ENCODE measurements around the gene OPHN1.

GRCh38 chrX:68190799-68191198 is 242.5 kb downstream of the OPHN1 start:
- TF ChIP-seq, protein P1, sequence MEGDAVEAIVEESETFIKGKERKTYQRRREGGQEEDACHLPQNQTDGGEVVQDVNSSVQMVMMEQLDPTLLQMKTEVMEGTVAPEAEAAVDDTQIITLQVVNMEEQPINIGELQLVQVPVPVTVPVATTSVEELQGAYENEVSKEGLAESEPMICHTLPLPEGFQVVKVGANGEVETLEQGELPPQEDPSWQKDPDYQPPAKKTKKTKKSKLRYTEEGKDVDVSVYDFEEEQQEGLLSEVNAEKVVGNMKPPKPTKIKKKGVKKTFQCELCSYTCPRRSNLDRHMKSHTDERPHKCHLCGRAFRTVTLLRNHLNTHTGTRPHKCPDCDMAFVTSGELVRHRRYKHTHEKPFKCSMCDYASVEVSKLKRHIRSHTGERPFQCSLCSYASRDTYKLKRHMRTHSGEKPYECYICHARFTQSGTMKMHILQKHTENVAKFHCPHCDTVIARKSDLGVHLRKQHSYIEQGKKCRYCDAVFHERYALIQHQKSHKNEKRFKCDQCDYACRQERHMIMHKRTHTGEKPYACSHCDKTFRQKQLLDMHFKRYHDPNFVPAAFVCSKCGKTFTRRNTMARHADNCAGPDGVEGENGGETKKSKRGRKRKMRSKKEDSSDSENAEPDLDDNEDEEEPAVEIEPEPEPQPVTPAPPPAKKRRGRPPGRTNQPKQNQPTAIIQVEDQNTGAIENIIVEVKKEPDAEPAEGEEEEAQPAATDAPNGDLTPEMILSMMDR (IDR thresholded peaks at IDR 0.05; ENCODE audit: low read depth, low read length, poor library complexity, severe bottlenecking), result no peak
- TF ChIP-seq EZH2phosphoT487 (IDR thresholded peaks at IDR 0.05; ENCODE audit: borderline replicate concordance, low read length), result no peak

All from DOHH2 (cell line).